Heart left ventricle (tissue), 13 donors: ENCODE data around the gene CCDC24.

ENCODE experiments used
- POLR2A ChIP-seq, 2 donors: fragments of 450-650 bp; IDR thresholded peaks; one replicate each; pipeline ENCODE4 v1.6.1; 2017; ENCODE audit warnings: antibody characterized with exemption in 2 of 2, mild to moderate bottlenecking in 2 of 2, moderate library complexity in 2 of 2
- TF ChIP-seq, protein P1 (sequence below), 12 donors: fragments of 200-600 bp; sonication (generic) in 4 of 12; IDR thresholded peaks; one replicate each; pipeline versions ENCODE4 v1.5.0 to v1.8.0; 2018 to 2022; ENCODE audit warnings: antibody characterized with exemption in 12 of 12, mild to moderate bottlenecking in 5 of 12
- donor health status: ischemic (EF 13 %, LVEDD 7.1; RV severe dilation, severe dysfunction).
- donor health status: DM: no; HTN: yes; CAD: no.
- donor health status: DM: no; HTN: no; CAD: no.
- donor health status: ischemic (EF 25% LVEDD 6.9; RV normal size, moderate dysfunction).
- donor health status: ischemic (EF 25% LVEDD 5.7; RV mildly dilated, moderate dysfunction).
- donor health status: ischemic (EF 35%, LVEDD 5.7; RV mildly dilated, moderate dysfunction).
- donor health status: nonischemic (EF 11% LVEDD 7.7; RV severe dilation, severe dysfunction).
- donor health status: DM: yes; HTN: yes; CAD: no.
- donor health status: PGD.
- donor health status: ischemic (EF 29% LVEDD 5.4; RV normal size, mild dysfunction).
- donor health status: nonischemic (EF 23%, LVEDD 6.1; RV moderate dilation, normal function).

DNA sequence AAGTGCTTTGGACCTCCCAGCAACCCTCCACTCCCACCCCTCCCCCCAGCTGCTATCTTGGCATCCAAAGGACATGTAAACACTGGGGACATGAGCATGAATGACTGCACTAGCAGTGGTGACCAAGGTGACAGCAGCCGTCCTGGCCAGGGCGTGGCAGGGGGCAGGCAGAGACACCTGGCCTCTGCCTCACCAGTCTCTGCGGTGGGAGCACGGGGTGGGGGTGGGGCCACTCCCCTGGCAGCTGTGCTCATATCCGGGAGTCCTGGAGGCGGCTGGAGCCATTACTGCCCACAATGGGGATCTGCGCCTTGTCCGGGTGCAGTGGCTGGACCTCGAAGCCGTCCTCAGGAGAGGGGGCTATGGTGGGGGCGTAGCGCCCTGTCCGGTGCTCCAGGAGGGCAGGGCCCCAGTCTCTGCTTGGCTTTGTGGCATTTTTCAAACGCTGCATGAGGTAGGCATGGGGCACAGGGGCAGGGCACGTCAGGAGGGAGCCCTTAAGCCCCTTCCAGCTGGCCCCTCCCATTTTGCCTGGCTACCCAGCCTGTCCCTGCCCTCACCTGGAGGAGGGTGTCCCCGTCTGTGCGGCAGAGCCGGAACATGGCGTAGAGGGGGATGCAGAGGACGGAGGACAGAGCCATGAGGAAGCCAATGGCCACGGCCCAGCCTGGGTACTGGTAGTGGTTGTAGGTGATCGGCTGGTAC, 6.0 kb downstream of the CCDC24 start:
- TF ChIP-seq POLR2A (IDR thresholded peaks at IDR 0.05): no peak
- TF ChIP-seq, protein P1, sequence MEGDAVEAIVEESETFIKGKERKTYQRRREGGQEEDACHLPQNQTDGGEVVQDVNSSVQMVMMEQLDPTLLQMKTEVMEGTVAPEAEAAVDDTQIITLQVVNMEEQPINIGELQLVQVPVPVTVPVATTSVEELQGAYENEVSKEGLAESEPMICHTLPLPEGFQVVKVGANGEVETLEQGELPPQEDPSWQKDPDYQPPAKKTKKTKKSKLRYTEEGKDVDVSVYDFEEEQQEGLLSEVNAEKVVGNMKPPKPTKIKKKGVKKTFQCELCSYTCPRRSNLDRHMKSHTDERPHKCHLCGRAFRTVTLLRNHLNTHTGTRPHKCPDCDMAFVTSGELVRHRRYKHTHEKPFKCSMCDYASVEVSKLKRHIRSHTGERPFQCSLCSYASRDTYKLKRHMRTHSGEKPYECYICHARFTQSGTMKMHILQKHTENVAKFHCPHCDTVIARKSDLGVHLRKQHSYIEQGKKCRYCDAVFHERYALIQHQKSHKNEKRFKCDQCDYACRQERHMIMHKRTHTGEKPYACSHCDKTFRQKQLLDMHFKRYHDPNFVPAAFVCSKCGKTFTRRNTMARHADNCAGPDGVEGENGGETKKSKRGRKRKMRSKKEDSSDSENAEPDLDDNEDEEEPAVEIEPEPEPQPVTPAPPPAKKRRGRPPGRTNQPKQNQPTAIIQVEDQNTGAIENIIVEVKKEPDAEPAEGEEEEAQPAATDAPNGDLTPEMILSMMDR (IDR thresholded peaks at IDR 0.05): no peak
